Hepatocyte (in vitro differentiated cells): ENCODE measurements around the gene GPC3.

Experiments used
- EZH2 ChIP-seq: fragments of 200-600 bp; sonication (generic); IDR thresholded peaks from 2 replicates; pipeline ENCODE4 v1.6.1; 2016; ENCODE audit warnings: antibody characterized with exemption, mild to moderate bottlenecking, borderline replicate concordance
- EZH2phosphoT487 ChIP-seq: fragments of 200-600 bp; sonication (generic); IDR thresholded peaks from one replicate; pipeline ENCODE4 v1.6.1; 2018; ENCODE audit warnings: antibody characterized with exemption, mild to moderate bottlenecking, low read depth, moderate library complexity; ENCODE audit not compliant: unreplicated experiment, severe bottlenecking
- TF ChIP-seq, protein P1 (sequence below): fragments of 200-600 bp; sonication (generic); IDR thresholded peaks from 2 replicates; pipeline ENCODE4 v1.5.1; 2016; ENCODE audit warnings: antibody characterized with exemption, mild to moderate bottlenecking; ENCODE audit not compliant: poor library complexity

DNA sequence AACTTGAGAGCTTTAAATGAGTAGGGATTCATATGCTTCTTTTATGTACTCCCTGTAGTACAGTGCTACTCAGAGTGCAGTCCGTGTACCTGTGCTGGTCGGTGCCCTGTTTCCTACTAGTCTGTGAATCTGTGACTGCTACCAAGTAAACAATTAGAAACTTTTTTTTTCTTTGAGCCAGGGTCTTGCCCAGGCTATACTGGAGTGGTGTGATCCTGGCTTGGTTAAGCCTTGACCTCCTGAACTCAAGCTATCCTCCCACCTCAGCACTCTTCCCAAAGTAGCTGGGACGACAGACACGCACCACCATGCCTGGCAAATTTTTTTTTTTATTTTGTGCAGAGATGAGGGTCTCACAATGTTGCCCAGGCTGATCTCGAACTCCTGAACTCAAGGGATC lies 6.4 kb upstream of the GPC3 start:
- TF ChIP-seq EZH2, result no peak
- TF ChIP-seq, protein P1, sequence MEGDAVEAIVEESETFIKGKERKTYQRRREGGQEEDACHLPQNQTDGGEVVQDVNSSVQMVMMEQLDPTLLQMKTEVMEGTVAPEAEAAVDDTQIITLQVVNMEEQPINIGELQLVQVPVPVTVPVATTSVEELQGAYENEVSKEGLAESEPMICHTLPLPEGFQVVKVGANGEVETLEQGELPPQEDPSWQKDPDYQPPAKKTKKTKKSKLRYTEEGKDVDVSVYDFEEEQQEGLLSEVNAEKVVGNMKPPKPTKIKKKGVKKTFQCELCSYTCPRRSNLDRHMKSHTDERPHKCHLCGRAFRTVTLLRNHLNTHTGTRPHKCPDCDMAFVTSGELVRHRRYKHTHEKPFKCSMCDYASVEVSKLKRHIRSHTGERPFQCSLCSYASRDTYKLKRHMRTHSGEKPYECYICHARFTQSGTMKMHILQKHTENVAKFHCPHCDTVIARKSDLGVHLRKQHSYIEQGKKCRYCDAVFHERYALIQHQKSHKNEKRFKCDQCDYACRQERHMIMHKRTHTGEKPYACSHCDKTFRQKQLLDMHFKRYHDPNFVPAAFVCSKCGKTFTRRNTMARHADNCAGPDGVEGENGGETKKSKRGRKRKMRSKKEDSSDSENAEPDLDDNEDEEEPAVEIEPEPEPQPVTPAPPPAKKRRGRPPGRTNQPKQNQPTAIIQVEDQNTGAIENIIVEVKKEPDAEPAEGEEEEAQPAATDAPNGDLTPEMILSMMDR, result no peak
- TF ChIP-seq EZH2phosphoT487, result no peak
